ENCODE results near the gene CPT2. TPM values are rescaled to one million over a fixed set of nuclear protein-coding genes. Genes with fewer than 3 reads are reported as not detected.

CPT2 gene
- total and polyA plus RNA-seq, 2 of the 4 experiments (the other 2 are of a cell fraction), result 15.8 to 16.0 TPM

DNA sequence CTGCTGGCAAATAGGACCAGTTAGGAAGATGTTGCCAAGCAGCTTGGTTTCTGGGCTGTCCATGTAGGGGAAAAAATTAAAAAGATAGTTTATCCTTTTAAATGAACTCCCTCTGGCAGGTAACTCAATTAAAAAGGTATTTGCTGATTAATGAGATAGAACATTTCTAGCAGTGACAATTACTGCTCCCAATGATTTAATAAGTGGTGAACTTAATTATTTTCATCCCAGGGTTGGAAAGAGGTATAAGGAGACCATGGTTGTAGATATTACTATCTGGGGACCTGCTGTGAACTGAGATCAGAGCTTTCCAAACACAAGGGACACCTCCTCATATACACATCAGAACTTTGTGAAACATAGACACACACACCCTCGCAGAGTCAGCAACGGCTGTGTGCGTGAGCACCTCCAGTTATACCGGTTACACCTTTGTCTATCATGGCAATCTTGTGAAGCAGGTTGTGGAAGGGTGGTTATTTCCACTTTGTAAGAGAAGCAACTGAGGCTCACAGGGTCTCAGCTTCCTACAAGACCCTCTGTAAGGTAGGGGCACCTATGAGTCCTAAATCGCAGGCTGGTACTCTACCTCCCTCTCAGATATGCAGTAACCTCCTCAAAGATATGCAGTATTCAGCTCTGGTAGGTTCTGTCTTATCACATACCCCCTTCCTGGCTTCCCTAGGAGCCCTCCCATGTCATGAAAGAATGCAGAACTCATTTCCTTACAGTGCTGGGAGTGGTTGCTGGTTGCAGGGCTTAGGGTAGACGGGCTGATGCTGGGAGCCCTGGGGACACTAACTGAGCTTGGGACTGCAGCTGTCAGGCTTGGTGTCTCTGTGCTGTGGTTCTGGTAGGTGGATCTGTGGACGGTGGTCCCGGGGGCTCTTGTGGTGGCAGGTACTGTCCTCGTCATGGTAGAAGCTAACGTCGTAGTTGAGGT is 60.2 kb downstream of the CPT2 start:
- intact Hi-C loops (cut with micrococcal nuclease) (no loop called here), dilution Hi-C loops (cut with HindIII; ENCODE audit: low sequenced_read_pairs, unreplicated experiment) (no loop called here), in situ Hi-C loops (cut with MboI; ENCODE audit: low sequenced_read_pairs) (no loop called here)
- Histone ChIP-seq H2BK120ac (ENCODE audit: low read depth, low read length) (peak overlapping the region; percentile 28; the same call in 1 of the 2 replicates), H3K9me1 (ENCODE audit: insufficient read depth, low read length) (peaks cover 25% of the 10 kb centered on the region), H4K91ac (ENCODE audit: insufficient read depth, low read depth, low read length) (0 out of 2 replicates have a peak overlapping the region, but pooled peaks have one; percentile 14), H3K9ac (ENCODE audit: low read depth, low read length) (no peak overlapping the region), H3K27me3 (ENCODE audit: control insufficient read depth, insufficient read depth, low read length) (no peaks in the 10 kb centered on the region), H3K4me2 (ENCODE audit: low read depth, low read length) (no peak overlapping the region), H2AK9ac (replicated peaks; ENCODE audit: low read depth, low read length, poor library complexity) (no peak overlapping the region), H3K18ac (ENCODE audit: low read depth, low read length) (no peak overlapping the region), H3K9me3 (ENCODE audit: control insufficient read depth, insufficient read depth, low read length) (no peaks in the 10 kb centered on the region), H3K56ac (ENCODE audit: extremely low read depth, insufficient read depth, low read length) (no peak overlapping the region), H3K4me1 (ENCODE audit: control insufficient read depth, insufficient read depth, low read length) (peaks cover 6% of the 10 kb centered on the region; the same call in 1 of the 2 replicates), H3K36me3 (ENCODE audit: control insufficient read depth, insufficient read depth, low read length) (peaks cover 4% of the 10 kb centered on the region; the same call in 1 of the 2 replicates), H3K27ac (ENCODE audit: insufficient read depth, low read length) (no peak overlapping the region), H2BK5ac (ENCODE audit: low read depth, low read length, poor library complexity, severe bottlenecking) (no peak overlapping the region), H3K4ac (ENCODE audit: low read depth, low read length) (no peak overlapping the region), H2AFZ (replicated peaks; ENCODE audit: low read length, poor library complexity) (no peak overlapping the region), H3K4me3 (ENCODE audit: insufficient read depth, low read depth, low read length) (no peak overlapping the region), H3K23ac (ENCODE audit: low read depth, low read length) (no peak overlapping the region), H4K5ac (ENCODE audit: low read depth, low read length) (no peak overlapping the region), H4K8ac (ENCODE audit: low read depth in 2 of 2, low read length in 2 of 2) (0 out of 4 replicates have a peak overlapping the region, but pooled peaks of 1 of the 2 experiments have one; percentile 5), H3K14ac (replicated peaks; ENCODE audit: low read depth, low read length) (0 out of 2 replicates have a peak overlapping the region, but pooled peaks have one; percentile 63), H4K20me1 (ENCODE audit: insufficient read depth, low read length) (no peaks in the 10 kb centered on the region), H2BK15ac (ENCODE audit: low read depth, low read length) (no peak overlapping the region), H2BK20ac (ENCODE audit: low read depth, low read length) (no peak overlapping the region), H2AK5ac (ENCODE audit: low read depth, low read length) (peak overlapping the region; percentile 16; the same call in 1 of the 2 replicates), H3K79me1 (ENCODE audit: low read depth in 1 of 2, low read length in 2 of 2) (no peaks in the 10 kb centered on the region)
- CTCF ChIA-PET, result interaction anchor here (1.0 kb wide), 1 partner anchor 22 kb away, joined by 3 read pairs; no protein-coding TSS in a partner anchor
- no peak for TF ChIP-seq FOS (IDR thresholded peaks at IDR 0.05; ENCODE audit: low read depth, low read length)
- no peak for TF ChIP-seq RCOR1 (IDR thresholded peaks at IDR 0.05; ENCODE audit: insufficient replicate concordance, low read length)
- no peak for TF ChIP-seq BHLHE40 (IDR thresholded peaks at IDR 0.05; ENCODE audit: low read depth, low read length)
- no peak for TF ChIP-seq NFE2L2 (IDR thresholded peaks at IDR 0.05; ENCODE audit: low read depth, low read length)
- no peak for ATAC-seq (ENCODE audit: low read depth)
- no TSS peak for BruUV-seq (replicated peaks)
- POLR2A ChIA-PET (ENCODE audit: unreplicated experiment), result no interaction called here
- no peak for DNase-seq
- 100% methylated on average over 2 of the region's 11 CpGs; no CpG with 5 or more reads in 1 of the 2 experiments for WGBS, 2 experiments (ENCODE audit: extremely low coverage in 2 of 2, insufficient read length in 1 of 2)
